Endothelial cell of umbilical vein (primary cell): ENCODE data around the gene VWA7. TPM values are rescaled to one million over a fixed set of nuclear protein-coding genes. Genes with fewer than 3 reads are reported as not detected.

Experiments
- BruUV-seq: library from RNA; stranded (reverse); fragments of 400-500 nt; replicated peaks from 2 replicates; lab custom pipeline; 2021; lab: Mats Ljungman, UMichigan
- CTCF ChIA-PET: fragments of 300-600, 350-600 bp; sonication (Branson Sonifier 250); formaldehyde crosslinking; loops from one replicate; lab custom pipeline; 2021; ENCODE audit warnings: antibody characterized with exemption, inconsistent platforms; lab: Charles Lee
- POLR2A ChIA-PET: fragments of 300-600, 350-600 bp; sonication (Branson Sonifier 250); formaldehyde crosslinking; loops from one replicate; lab custom pipeline; 2021; ENCODE audit warnings: antibody characterized with exemption, inconsistent platforms; lab: Charles Lee
- DNase-seq: peaks from one replicate; pipeline ENCODE4 v3.0.0-alpha.2; 2011; ENCODE audit warnings: low read depth, low spot score
- FAIRE-seq: peaks from 2 replicates; lab custom pipeline; 2011; peaks lifted over from hg19 to GRCh38; lab: Jason Lieb, UNC
- H2AFZ ChIP-seq: 2 replicates; pipeline ENCODE4 v1.6.0; 2012; ENCODE audit warnings: low read depth, low read length, control low read depth, inconsistent platforms
- H3K27ac ChIP-seq: 2 replicates; pipeline ENCODE4 v1.5.1; 2011; ENCODE audit warnings: low read depth, mild to moderate bottlenecking, control low read depth, low read length, moderate library complexity; ENCODE audit not compliant: insufficient read depth
- H3K27me3 ChIP-seq, 2 experiments: 2 replicates each; pipeline versions ENCODE4 v1.6.0 to v1.6.1; 2011; ENCODE audit warnings: low read length in 2 of 2, mixed read lengths in 1 of 2; ENCODE audit not compliant: control insufficient read depth in 2 of 2, insufficient read depth in 2 of 2
- H3K36me3 ChIP-seq, 2 experiments: 2 replicates in 1 of 2; 3 replicates in 1 of 2; pipeline ENCODE4 v1.5.1; 2011; ENCODE audit warnings: low read length in 2 of 2, mild to moderate bottlenecking in 1 of 2, moderate library complexity in 1 of 2; ENCODE audit not compliant: control insufficient read depth in 2 of 2, insufficient read depth in 2 of 2; ENCODE audit errors: extremely low read depth in 1 of 2
- H3K4me1 ChIP-seq: 3 replicates; pipeline ENCODE4 v1.5.1; 2011; ENCODE audit warnings: mild to moderate bottlenecking, low read length; ENCODE audit not compliant: control insufficient read depth, insufficient read depth; ENCODE audit errors: extremely low read depth
- H3K4me2 ChIP-seq: 2 replicates; pipeline ENCODE4 v1.6.1; 2011; ENCODE audit warnings: low read length, control low read depth, mixed read lengths; ENCODE audit not compliant: insufficient read depth
- H3K4me3 ChIP-seq, 3 experiments: fragments of 200-600 bp in 1 of 3; sonication (generic), shearing (Covaris generic) in 1 of 3; replicated peaks in 1 of 3; 2 replicates each; pipeline ENCODE4 v1.5.1; 2011 to 2016; ENCODE audit warnings: control low read depth in 3 of 3, low read length in 3 of 3, mild to moderate bottlenecking in 2 of 3, inconsistent platforms in 1 of 3, low read depth in 1 of 3, moderate library complexity in 1 of 3; ENCODE audit not compliant: insufficient read depth in 1 of 3
- H3K79me2 ChIP-seq: 2 replicates; pipeline ENCODE4 v1.6.0; 2012; ENCODE audit warnings: low read length, inconsistent platforms; ENCODE audit not compliant: control insufficient read depth, insufficient read depth
- H3K9ac ChIP-seq: replicated peaks from 2 replicates; pipeline ENCODE3; 2011; ENCODE audit warnings: low read length, control low read depth; ENCODE audit not compliant: insufficient read depth; ENCODE audit errors: extremely low read depth
- H3K9me1 ChIP-seq: replicated peaks from 3 replicates; pipeline ENCODE4 v1.6.0; 2011; ENCODE audit warnings: mild to moderate bottlenecking, low read length; ENCODE audit not compliant: control insufficient read depth, insufficient read depth; ENCODE audit errors: extremely low read depth
- H3K9me3 ChIP-seq: replicated peaks from 2 replicates; pipeline ENCODE4 v1.5.1; 2012; ENCODE audit warnings: low read length, inconsistent platforms; ENCODE audit not compliant: control insufficient read depth, insufficient read depth
- H4K20me1 ChIP-seq: replicated peaks from 2 replicates; pipeline ENCODE3; 2011; ENCODE audit warnings: mild to moderate bottlenecking, low read length; ENCODE audit not compliant: control insufficient read depth, insufficient read depth; ENCODE audit errors: extremely low read depth
- CTCF ChIP-seq, 2 donors: IDR thresholded peaks; 1 replicate in 1 of 2; 2 replicates in 1 of 2; pipeline ENCODE4 v1.5.1; 2011; ENCODE audit warnings: low read length in 2 of 2, mild to moderate bottlenecking in 2 of 2, moderate library complexity in 2 of 2, control low read depth in 1 of 2, inconsistent platforms in 1 of 2, low read depth in 1 of 2; ENCODE audit not compliant: insufficient read depth in 1 of 2; ENCODE audit errors: extremely low read depth in 1 of 2
- EZH2 ChIP-seq: IDR thresholded peaks from 2 replicates; pipeline ENCODE4 v1.6.1; 2012; ENCODE audit warnings: borderline replicate concordance, low read depth, mild to moderate bottlenecking, moderate library complexity, low read length, inconsistent platforms; ENCODE audit not compliant: severe bottlenecking
- FOS ChIP-seq: IDR thresholded peaks from 2 replicates; pipeline ENCODE4 v1.6.1; 2011; ENCODE audit warnings: mild to moderate bottlenecking, low read length, moderate library complexity, borderline replicate concordance; ENCODE audit not compliant: insufficient read depth
- GATA2 ChIP-seq: IDR thresholded peaks from 2 replicates; pipeline ENCODE4 v1.7.0; 2011; ENCODE audit warnings: low read depth, mild to moderate bottlenecking, moderate library complexity, mixed read lengths, low read length; ENCODE audit not compliant: insufficient read length, insufficient read depth
- JUN ChIP-seq: IDR thresholded peaks from 2 replicates; pipeline ENCODE4 v1.6.1; 2011; ENCODE audit warnings: borderline replicate concordance, low read depth; ENCODE audit not compliant: insufficient read length, insufficient read depth
- MYC ChIP-seq: IDR thresholded peaks from one replicate; pipeline ENCODE4 v1.6.1; 2011; ENCODE audit warnings: mild to moderate bottlenecking, low read depth, low read length
- POLR2A ChIP-seq: IDR thresholded peaks from 2 replicates; pipeline ENCODE4 v1.6.1; 2012; ENCODE audit warnings: low read depth, mild to moderate bottlenecking, control low read depth, low read length
- POLR2AphosphoS5 ChIP-seq: IDR thresholded peaks from 2 replicates; pipeline ENCODE4 v1.6.1; 2012; ENCODE audit warnings: low read depth, mild to moderate bottlenecking, control low read depth, low read length, moderate library complexity; ENCODE audit not compliant: insufficient read depth
- dilution Hi-C: fragments of 300-500 bp; cut with MboI; formaldehyde crosslinking; loops from one replicate; pipeline ENCODE4 v1.15.0; 2019; ENCODE audit warnings: low sequenced_read_pairs; ENCODE audit not compliant: extremely low pct_ligation_motif_present
- intact Hi-C: fragments of 100-400 bp; cut with micrococcal nuclease; formaldehyde crosslinking; loops from one replicate; pipeline ENCODE4 v1.10.0; 2022
- polyA plus RNA-seq, 4 experiments: library from polyadenylated mRNA; depleted of rRNA in 3 of 4; stranded (reverse) in 3 of 4; unstranded in 1 of 4; fragments of >200 nt; gene quantifications; 2 replicates each; pipeline versions ENCODE4 v1.2.1 to v1.2.3, GENCODE V29; 2011 to 2012; ENCODE audit warnings: missing spikeins in 1 of 4
- total RNA-seq: library from RNA; stranded (reverse); gene quantifications from 2 replicates; pipeline ENCODE4 v1.2.3, GENCODE V29; 2021
- TF ChIP-seq, protein P1 (sequence below): IDR thresholded peaks from 2 replicates; pipeline ENCODE4 v1.6.1; 2011; ENCODE audit not compliant: insufficient read depth, insufficient read length

Gene VWA7
- total and polyA plus RNA-seq, 2 donors (not counting 3 experiments of a cell fraction or from before 2014, with no cell fraction given): 0.11 to 0.51 TPM

- H3K4me3 ChIP-seq: no peak overlapping the region
- no peaks in the 10 kb centered on the region for H3K27me3 ChIP-seq
- FAIRE-seq (no peak), DNase-seq (no peak)
- no peaks in the 10 kb centered on the region for H3K9me1 ChIP-seq
- H3K27ac ChIP-seq: no peak overlapping the region
- ChIA-PET POLR2A (no interaction called here), CTCF (interaction anchor here (0.6 to 1.1 kb wide), 2 partner anchors 9 to 24 kb away, joined by 3 read pairs; partner anchors contain the start of gene LSM2)
- no peaks in the 10 kb centered on the region for H3K79me2 ChIP-seq
- H3K36me3 ChIP-seq: peaks cover 8 to 46% of the 10 kb centered on the region in 2 experiments
- intact Hi-C loops: no loop called here
- dilution Hi-C loops: no loop called here
- no peak overlapping the region for H3K9ac ChIP-seq
- no TSS peak for BruUV-seq
- H3K9me3 ChIP-seq: no peaks in the 10 kb centered on the region
- no peaks in the 10 kb centered on the region for H4K20me1 ChIP-seq
- no peak overlapping the region for H3K4me2 ChIP-seq
- H3K4me1 ChIP-seq: no peaks in the 10 kb centered on the region
- TF ChIP-seq MYC (no peak), POLR2AphosphoS5 (no peak), GATA2 (no peak), EZH2 (no peak), CTCF (IDR thresholded peaks at IDR 0.05; ENCODE audit: extremely low read depth in 1 of 2, insufficient read depth in 1 of 2, low read depth in 1 of 2, low read length in 2 of 2) (no peak), POLR2A (no peak), FOS (no peak), JUN (no peak)
- TF ChIP-seq, protein P1, sequence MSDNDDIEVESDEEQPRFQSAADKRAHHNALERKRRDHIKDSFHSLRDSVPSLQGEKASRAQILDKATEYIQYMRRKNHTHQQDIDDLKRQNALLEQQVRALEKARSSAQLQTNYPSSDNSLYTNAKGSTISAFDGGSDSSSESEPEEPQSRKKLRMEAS: no peak
- no peak overlapping the region for H2AFZ ChIP-seq
These were observed 5.2 kb upstream of the VWA7 start for GRCh38 chr6:31782126-31782855.
